Chondrocyte (in vitro differentiated cells): ENCODE data around the gene SEPTIN11. TPM values are rescaled to one million over a fixed set of nuclear protein-coding genes. Genes with fewer than 3 reads are reported as not detected.
A peak's percentile ranks its signal among the peaks of the same experiment; 100 is the strongest.

Experiments
- DNase-seq: peaks from one replicate; pipeline ENCODE4 v3.0.0; 2021; ENCODE audit warnings: mixed read lengths, low spot score
- H3K27ac Mint-ChIP-seq: one replicate; pipeline ENCODE4 v1.8.0; 2021; ENCODE audit warnings: mild to moderate bottlenecking, moderate library complexity, mixed read lengths; ENCODE audit not compliant: unreplicated experiment
- H3K27me3 Mint-ChIP-seq: 2 replicates; pipeline ENCODE4 v1.8.0; 2021; ENCODE audit warnings: low read depth, mixed read lengths
- H3K36me3 Mint-ChIP-seq: 2 replicates; pipeline ENCODE4 v1.8.0; 2021; ENCODE audit warnings: low read depth, mixed read lengths
- H3K4me1 Mint-ChIP-seq: 2 replicates; pipeline ENCODE4 v1.8.0; 2021; ENCODE audit warnings: low read depth, mild to moderate bottlenecking, mixed read lengths
- H3K4me3 Mint-ChIP-seq: one replicate; pipeline ENCODE4 v1.8.0; 2021; ENCODE audit warnings: mild to moderate bottlenecking, moderate library complexity, mixed read lengths; ENCODE audit not compliant: unreplicated experiment
- H3K9me3 Mint-ChIP-seq: 2 replicates; pipeline ENCODE4 v1.8.0; 2021; ENCODE audit warnings: low read depth, mixed read lengths
- CTCF ChIP-seq: fragments of 200-600 bp; sonication (generic); IDR thresholded peaks from 2 replicates; pipeline ENCODE4 v1.5.0; 2021; ENCODE audit warnings: antibody characterized with exemption, mild to moderate bottlenecking, moderate library complexity
- total RNA-seq: library from RNA; stranded (reverse); gene quantifications from 3 replicates; pipeline ENCODE4 v1.2.1, GENCODE V29; 2021

SEPTIN11 gene
- total RNA-seq, 1 donor from 2014 or later: 718 TPM

DNA sequence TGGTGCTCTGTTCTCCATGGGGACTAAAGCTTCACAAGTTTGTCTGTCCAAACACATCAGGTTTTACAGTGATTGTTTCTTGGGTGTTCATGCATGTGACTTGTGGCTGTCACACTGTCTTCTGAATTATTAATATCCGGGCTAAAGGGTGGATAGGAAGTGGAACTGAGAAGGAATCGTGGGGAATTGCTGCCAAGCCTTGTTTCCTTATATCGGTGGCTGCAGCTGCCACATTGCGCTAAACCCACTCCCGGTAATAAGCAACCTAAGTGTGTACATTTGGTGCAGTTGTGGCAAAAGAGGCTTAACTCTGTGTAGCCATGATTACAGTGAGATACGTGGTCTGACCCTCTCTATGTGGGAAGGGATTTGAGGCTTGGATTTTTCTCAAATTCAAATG is 30.7 kb downstream of the SEPTIN11 start:
- DNase-seq: no peak
- no peaks in the 10 kb centered on the region for H3K9me3 Mint-ChIP-seq
- peak overlapping the region; percentile 89 for H3K27ac Mint-ChIP-seq
- H3K36me3 Mint-ChIP-seq: peaks cover 10% of the 10 kb centered on the region
- no peaks in the 10 kb centered on the region for H3K27me3 Mint-ChIP-seq
- no peak overlapping the region for H3K4me3 Mint-ChIP-seq
- H3K4me1 Mint-ChIP-seq: peaks cover 98% of the 10 kb centered on the region
- TF ChIP-seq CTCF: no peak

GRCh38 chr4:76981644-76982043 is 32.1 kb downstream of the SEPTIN11 start:
- H3K4me3 Mint-ChIP-seq: no peak overlapping the region
- DNase-seq: no peak
- peaks cover 5% of the 10 kb centered on the region for H3K36me3 Mint-ChIP-seq
- no peaks in the 10 kb centered on the region for H3K9me3 Mint-ChIP-seq
- H3K4me1 Mint-ChIP-seq: peaks cover 100% of the 10 kb centered on the region
- no peaks in the 10 kb centered on the region for H3K27me3 Mint-ChIP-seq
- no peak for TF ChIP-seq CTCF
- peak overlapping the region; percentile 89 for H3K27ac Mint-ChIP-seq

DNA sequence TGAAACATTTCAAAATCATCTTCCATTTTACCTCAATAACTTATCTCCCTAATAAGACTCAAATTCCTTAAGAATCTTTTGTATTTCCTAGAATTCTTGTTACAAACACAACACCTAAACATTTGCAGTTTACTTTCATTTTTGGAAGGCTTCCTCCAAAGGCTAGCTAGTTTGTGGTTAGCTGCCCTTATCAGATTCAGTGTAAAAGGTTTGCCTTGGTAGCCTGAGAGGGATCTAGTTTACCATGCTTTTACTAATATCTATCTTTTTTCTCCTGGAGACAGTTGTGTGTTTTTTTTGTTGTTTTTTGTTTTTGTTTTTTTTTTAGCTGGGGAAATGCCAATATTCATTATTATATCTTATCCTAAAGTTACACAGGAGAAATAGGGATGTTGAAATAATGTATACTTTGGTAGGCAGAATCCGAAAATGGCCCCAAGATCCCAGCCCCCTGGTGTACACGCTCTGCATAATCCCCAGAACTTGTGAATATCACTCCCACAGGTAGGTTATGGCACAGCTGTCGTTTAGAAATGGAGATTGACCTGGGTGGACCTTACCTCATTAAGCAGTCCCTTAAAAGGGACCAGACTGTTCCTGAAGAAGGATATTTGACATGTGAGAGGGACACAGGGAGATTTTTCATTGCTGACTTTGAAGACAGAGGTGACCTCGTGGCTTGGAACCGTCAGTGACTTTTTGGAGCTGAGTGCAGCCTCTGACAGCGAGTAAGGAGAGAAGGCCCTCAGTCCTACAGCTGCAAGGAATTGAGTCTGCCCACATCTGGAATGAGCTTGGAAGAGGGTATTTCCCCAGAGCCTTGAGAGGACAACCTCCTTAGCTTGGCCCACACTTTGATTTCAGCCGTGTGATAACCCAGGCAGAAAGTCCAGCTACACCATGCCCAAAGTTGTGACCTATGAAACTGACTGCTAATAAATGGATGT is 33.4 kb downstream of the SEPTIN11 start:
- Mint-ChIP-seq H3K27ac (peak overlapping the region; percentile 89), H3K36me3 (peaks cover 5% of the 10 kb centered on the region), H3K27me3 (no peaks in the 10 kb centered on the region), H3K9me3 (no peaks in the 10 kb centered on the region), H3K4me3 (no peak overlapping the region), H3K4me1 (peaks cover 100% of the 10 kb centered on the region)
- no peak for DNase-seq
- peak; percentile 61 for TF ChIP-seq CTCF

DNA sequence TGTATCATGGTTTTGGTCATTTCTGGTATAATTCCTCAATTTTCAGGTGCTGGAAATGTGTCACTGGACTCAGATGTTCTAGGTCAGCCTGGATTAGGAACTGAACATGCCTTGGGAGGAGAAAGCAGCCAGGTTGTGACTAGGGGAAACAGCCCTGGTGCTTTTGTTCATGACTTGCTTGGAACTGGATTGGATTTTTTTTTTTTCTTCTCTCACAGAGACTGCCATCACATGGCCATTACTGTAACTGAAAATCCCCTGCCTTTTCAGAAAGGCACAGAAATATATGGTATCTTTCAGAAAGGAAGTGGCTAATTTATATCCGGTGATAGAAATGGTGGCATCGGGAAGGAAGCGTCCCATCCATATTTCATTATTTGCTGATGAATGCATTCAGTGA is 34.6 kb downstream of the SEPTIN11 start:
- H3K4me3 Mint-ChIP-seq: no peak overlapping the region
- peak overlapping the region; percentile 89 for H3K27ac Mint-ChIP-seq
- H3K36me3 Mint-ChIP-seq: peaks cover 5% of the 10 kb centered on the region
- peaks cover 99% of the 10 kb centered on the region for H3K4me1 Mint-ChIP-seq
- no peaks in the 10 kb centered on the region for H3K9me3 Mint-ChIP-seq
- TF ChIP-seq CTCF: peak; percentile 76
- no peaks in the 10 kb centered on the region for H3K27me3 Mint-ChIP-seq
- no peak for DNase-seq

GRCh38 chr4:76984788-76985211 is 35.2 kb downstream of the SEPTIN11 start:
- Mint-ChIP-seq H3K4me3 (peak overlapping the region; percentile 37), H3K27me3 (no peaks in the 10 kb centered on the region), H3K27ac (peak overlapping the region; percentile 89), H3K4me1 (peaks cover 95% of the 10 kb centered on the region), H3K36me3 (peaks cover 6% of the 10 kb centered on the region), H3K9me3 (peaks cover 2% of the 10 kb centered on the region)
- no peak for DNase-seq
- no peak for TF ChIP-seq CTCF
